HG02642 (cell line): ENCODE measurements around the gene TYRP1.

ENCODE experiments used
- ATAC-seq: cut with Tn5 transposase; IDR thresholded peaks from one replicate; pipeline ENCODE4 v1.9.1; 2021; ENCODE audit warnings: mild to moderate bottlenecking; ENCODE audit not compliant: unreplicated experiment, poor library complexity

The TYRP1 gene

GRCh38 chr9:12730198-12730597, 37.0 kb downstream of the TYRP1 start:
- ATAC-seq, result no peak

GRCh38 chr9:12730927-12731326, 37.7 kb downstream of the TYRP1 start:
- no peak for ATAC-seq

GRCh38 chr9:12732971-12733370, 39.8 kb downstream of the TYRP1 start:
- ATAC-seq, result no peak

GRCh38 chr9:12735665-12736064, 42.5 kb downstream of the TYRP1 start:
- ATAC-seq, result no peak

- ATAC-seq, result no peak
These were observed 44.7 kb downstream of the TYRP1 start for GRCh38 chr9:12737871-12738270.

GRCh38 chr9:12739014-12739652, 45.9 kb downstream of the TYRP1 start:
- ATAC-seq, result no peak

GRCh38 chr9:12740845-12741244, 47.7 kb downstream of the TYRP1 start:
- no peak for ATAC-seq

GRCh38 chr9:12748016-12748415, 54.8 kb downstream of the TYRP1 start:
- ATAC-seq, result no peak

GRCh38 chr9:12748954-12749353, 55.8 kb downstream of the TYRP1 start:
- ATAC-seq, result no peak

GRCh38 chr9:12753931-12754330, 60.7 kb downstream of the TYRP1 start:
- ATAC-seq, result no peak

GRCh38 chr9:12759761-12760160, 66.6 kb downstream of the TYRP1 start:
- ATAC-seq, result no peak
